Stimulated activated CD8-positive, alpha-beta memory T cell treated with anti-CD3 and anti-CD28 coated beads, Interleukin-15, amount 100 ng/mL, for 48 hours (primary cell): ENCODE measurements around the gene FOXA2.

Source experiments
- DNase-seq, 2 donors: peaks; one replicate each; pipeline ENCODE4 v3.0.0-alpha.2; 2020; ENCODE audit warnings: low read depth in 2 of 2

The FOXA2 gene

GRCh38 chr20:22536956-22537756 is 47.2 kb downstream of the FOXA2 start:
- no peak for DNase-seq

GRCh38 chr20:22536141-22536828 is 48.1 kb downstream of the FOXA2 start:
- no peak for DNase-seq

GRCh38 chr20:22535483-22535882 is 48.9 kb downstream of the FOXA2 start:
- DNase-seq = no peak

- DNase-seq = no peak
These were observed 50.3 kb downstream of the FOXA2 start for GRCh38 chr20:22533823-22534751.

- no peak for DNase-seq
These were observed 51.8 kb downstream of the FOXA2 start for GRCh38 chr20:22532598-22532997.

GRCh38 chr20:22531756-22532155 is 52.6 kb downstream of the FOXA2 start:
- DNase-seq = no peak

- no peak for DNase-seq
These were observed 53.2 kb downstream of the FOXA2 start for GRCh38 chr20:22531056-22531615.
